Prostate gland (tissue), 2 donors: ENCODE results near the gene E2F4. TPM values are rescaled to one million over a fixed set of nuclear protein-coding genes. Genes with fewer than 3 reads are reported as not detected.
A peak's percentile ranks its signal among the peaks of the same experiment; 100 is the strongest.

Experiments used
- DNase-seq: peaks from one replicate; pipeline ENCODE4 v3.0.0-alpha.2; 2019; ENCODE audit warnings: low spot score
- H3K27ac ChIP-seq, 2 donors: fragments of 200-600 bp; sonication (generic); 2 replicates each; pipeline ENCODE4 v1.5.1; 2017 to 2019
- H3K27me3 ChIP-seq: fragments of 200-600 bp; sonication (generic); replicated peaks from 2 replicates; pipeline ENCODE4 v1.5.1; 2019; ENCODE audit not compliant: insufficient read depth
- H3K36me3 ChIP-seq, 2 donors: fragments of 200-600 bp; sonication (generic); 1 replicate in 1 of 2; 2 replicates in 1 of 2; pipeline versions ENCODE4 v1.5.1 to v1.8.1; 2017 to 2019
- H3K4me1 ChIP-seq: fragments of 200-600 bp; sonication (generic); replicated peaks from 2 replicates; pipeline ENCODE4 v1.5.1; 2019
- H3K4me3 ChIP-seq, 2 donors: fragments of 200-600 bp; sonication (generic); 2 replicates each; pipeline ENCODE4 v1.5.1; 2017 to 2019
- H3K9me3 ChIP-seq: fragments of 200-600 bp; sonication (generic); 2 replicates; pipeline ENCODE4 v1.5.1; 2017
- CTCF ChIP-seq, 4 experiments: fragments of 200-600 bp in 2 of 4; fragments of 450-650 bp in 2 of 4; sonication (generic) in 2 of 4; IDR thresholded peaks; 1 replicate in 3 of 4; 2 replicates in 1 of 4; pipeline ENCODE4 v1.5.1; 2016 to 2019; ENCODE audit warnings: antibody characterized with exemption in 4 of 4, mild to moderate bottlenecking in 2 of 4, moderate library complexity in 2 of 4
- POLR2A ChIP-seq: fragments of 450-650 bp; IDR thresholded peaks from one replicate; pipeline ENCODE4 v1.6.1; 2016; ENCODE audit warnings: antibody characterized with exemption, mild to moderate bottlenecking
- POLR2AphosphoS5 ChIP-seq: sonication (generic); formaldehyde crosslinking; IDR thresholded peaks from one replicate; pipeline ENCODE4 v1.6.1; 2017; ENCODE audit warnings: antibody characterized with exemption
- WGBS: methylation state at CpG from one replicate; pipeline ENCODE4 v1.1.5; 2018; 5-methylcytosine and 5-hydroxymethylcytosine counted together
- intact Hi-C: fragments of 100-400 bp; cut with DNase I; formaldehyde crosslinking; loops from one replicate; pipeline ENCODE4 v1.14.2; 2022
- total RNA-seq, 2 donors: library from RNA; depleted of rRNA; stranded (reverse); fragments of >200 nt; gene quantifications; one replicate each; pipeline ENCODE4 v1.1.0, GENCODE V29; 2016

E2F4 gene
- total RNA-seq = 100 to 1,000 TPM in 1 of 2 donors, 10 to 100 TPM in 1; 91.6 to 105 TPM

GRCh38 chr16:67191995-67192681 lies at the start of gene E2F4:
TSS of gene E2F4 (plus strand) at chr16:67192155. CDS start at chr16:67192228, 73 bp downstream.
- peak within 1 kb of the TSS; percentile 88 to 91 for H3K4me3 ChIP-seq
- intact Hi-C loops = no loop called here
- no peaks in the 10 kb centered on the region for H3K27me3 ChIP-seq
- DNase-seq = peak; percentile 89
- H3K9me3 ChIP-seq = no peaks in the 10 kb centered on the region
- peaks cover 17% of the 10 kb centered on the region for H3K4me1 ChIP-seq
- H3K36me3 ChIP-seq = peaks cover 12 to 16% of the 10 kb centered on the region in 2 donors
- under 1% methylated on average over 51 of the region's 54 CpGs for WGBS
- peak in 2 of 4 experiments; percentile 30 to 40 for TF ChIP-seq CTCF (IDR thresholded peaks at IDR 0.05)
- TF ChIP-seq POLR2AphosphoS5 = peak; percentile 99
- peak; percentile 22 for TF ChIP-seq POLR2A
- H3K27ac ChIP-seq = peak within 1 kb of the TSS; percentile 35 to 41

- H3K4me1 ChIP-seq = no peaks in the 10 kb centered on the region
- no peaks in the 10 kb centered on the region for H3K9me3 ChIP-seq
- no peak for DNase-seq
- intact Hi-C loops = no loop called here
- no peak overlapping the region for H3K27ac ChIP-seq
- peaks cover 13 to 17% of the 10 kb centered on the region in 2 donors for H3K36me3 ChIP-seq
- no peaks in the 10 kb centered on the region for H3K27me3 ChIP-seq
- no peak for TF ChIP-seq POLR2A
- no peak for TF ChIP-seq CTCF (IDR thresholded peaks at IDR 0.05)
- TF ChIP-seq POLR2AphosphoS5 = no peak
- WGBS = 87% methylated on average over 9 of the region's 9 CpGs
- H3K4me3 ChIP-seq = no peak overlapping the region
Measured at GRCh38 chr16:67142342-67142741, 49.6 kb upstream of the E2F4 start.

GRCh38 chr16:67144943-67145342 lies 47.0 kb upstream of the E2F4 start:
- H3K9me3 ChIP-seq = no peaks in the 10 kb centered on the region
- intact Hi-C loops = loop anchor here (5.0 kb wide), 1 partner anchor 33 kb away; no protein-coding TSS in a partner anchor

GRCh38 chr16:67145746-67146145 lies 46.2 kb upstream of the E2F4 start:
- no peak for TF ChIP-seq CTCF (IDR thresholded peaks at IDR 0.05)
- TF ChIP-seq POLR2A = no peak
- TF ChIP-seq POLR2AphosphoS5 = no peak
- DNase-seq = no peak
- 86% methylated on average over 2 of the region's 2 CpGs for WGBS
- no peak overlapping the region for H3K4me3 ChIP-seq
- intact Hi-C loops = loop anchor here (5.0 kb wide), 1 partner anchor 33 kb away; no protein-coding TSS in a partner anchor
- no peaks in the 10 kb centered on the region for H3K27me3 ChIP-seq
- H3K27ac ChIP-seq = no peak overlapping the region
- H3K9me3 ChIP-seq = no peaks in the 10 kb centered on the region
- no peaks in the 10 kb centered on the region for H3K4me1 ChIP-seq
- peaks cover 13 to 17% of the 10 kb centered on the region in 2 donors for H3K36me3 ChIP-seq

More at GRCh38 chr16:67144943-67145342, 47.0 kb upstream of the E2F4 start:
- DNase-seq = no peak
- Histone ChIP-seq H3K27me3 (no peaks in the 10 kb centered on the region), H3K4me3 (no peak overlapping the region), H3K27ac (no peak overlapping the region), H3K36me3 (peaks cover 13 to 17% of the 10 kb centered on the region in 2 donors), H3K4me1 (no peaks in the 10 kb centered on the region)
- TF ChIP-seq CTCF (IDR thresholded peaks at IDR 0.05) (no peak), POLR2AphosphoS5 (no peak), POLR2A (no peak)
- WGBS = 95% methylated on average over 2 of the region's 2 CpGs
